Ureter (tissue), 1 donor: Measurements from ENCODE around the gene CENPB. TPM values are rescaled to one million over a fixed set of nuclear protein-coding genes. Genes with fewer than 3 reads are reported as not detected.
A peak's percentile ranks its signal among the peaks of the same experiment; 100 is the strongest.
"Not testable (repeated sequence)": the region's sequence is repeated elsewhere in the genome, so short reads cannot be mapped to it uniquely, and the experiment has no call there.

Experiments used
- DNase-seq: peaks from one replicate; pipeline ENCODE4 v3.0.0-alpha.2; 2020; ENCODE audit warnings: low spot score
- total RNA-seq: library from RNA; stranded (reverse); gene quantifications from one replicate; pipeline ENCODE4 v1.2.4, GENCODE V29; 2023
- donor health status: DM: yes; HTN: yes; CAD: no.

CENPB gene, protein sequence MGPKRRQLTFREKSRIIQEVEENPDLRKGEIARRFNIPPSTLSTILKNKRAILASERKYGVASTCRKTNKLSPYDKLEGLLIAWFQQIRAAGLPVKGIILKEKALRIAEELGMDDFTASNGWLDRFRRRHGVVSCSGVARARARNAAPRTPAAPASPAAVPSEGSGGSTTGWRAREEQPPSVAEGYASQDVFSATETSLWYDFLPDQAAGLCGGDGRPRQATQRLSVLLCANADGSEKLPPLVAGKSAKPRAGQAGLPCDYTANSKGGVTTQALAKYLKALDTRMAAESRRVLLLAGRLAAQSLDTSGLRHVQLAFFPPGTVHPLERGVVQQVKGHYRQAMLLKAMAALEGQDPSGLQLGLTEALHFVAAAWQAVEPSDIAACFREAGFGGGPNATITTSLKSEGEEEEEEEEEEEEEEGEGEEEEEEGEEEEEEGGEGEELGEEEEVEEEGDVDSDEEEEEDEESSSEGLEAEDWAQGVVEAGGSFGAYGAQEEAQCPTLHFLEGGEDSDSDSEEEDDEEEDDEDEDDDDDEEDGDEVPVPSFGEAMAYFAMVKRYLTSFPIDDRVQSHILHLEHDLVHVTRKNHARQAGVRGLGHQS
- total RNA-seq: 84.1 TPM

GRCh38 chr20:3786665-3787323 lies at the start of gene CENPB:
TSS of gene CENPB (minus strand) at chr20:3786740. CDS start at chr20:3786483, 257 bp downstream.
- peak; percentile 90 for DNase-seq

- no peak for DNase-seq
These were observed 49.6 kb upstream of the CENPB start for GRCh38 chr20:3836132-3836531.

DNA sequence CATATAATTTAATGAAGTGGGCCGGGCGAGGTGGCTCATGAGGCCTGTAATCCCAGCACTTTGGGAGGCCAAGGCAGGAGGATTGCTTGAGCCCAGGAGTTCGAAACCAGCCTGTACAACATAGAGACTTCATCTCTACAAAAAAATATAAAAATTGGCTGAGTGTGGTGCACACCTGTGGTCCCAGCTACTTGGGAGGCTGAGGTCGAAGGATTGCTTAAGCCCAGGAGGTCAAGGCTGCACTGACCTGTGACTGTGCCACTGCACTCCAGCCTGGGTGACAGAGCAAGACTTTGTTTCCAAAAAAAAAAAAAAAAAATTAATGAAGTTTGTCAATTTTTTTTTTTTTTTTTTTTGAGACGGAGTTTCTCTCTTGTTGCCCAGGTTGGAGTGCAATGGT lies 43.4 kb upstream of the CENPB start:
- not testable (repeated sequence) for DNase-seq

- no peak for DNase-seq
These were observed 42.3 kb upstream of the CENPB start for GRCh38 chr20:3828798-3829197.

DNA sequence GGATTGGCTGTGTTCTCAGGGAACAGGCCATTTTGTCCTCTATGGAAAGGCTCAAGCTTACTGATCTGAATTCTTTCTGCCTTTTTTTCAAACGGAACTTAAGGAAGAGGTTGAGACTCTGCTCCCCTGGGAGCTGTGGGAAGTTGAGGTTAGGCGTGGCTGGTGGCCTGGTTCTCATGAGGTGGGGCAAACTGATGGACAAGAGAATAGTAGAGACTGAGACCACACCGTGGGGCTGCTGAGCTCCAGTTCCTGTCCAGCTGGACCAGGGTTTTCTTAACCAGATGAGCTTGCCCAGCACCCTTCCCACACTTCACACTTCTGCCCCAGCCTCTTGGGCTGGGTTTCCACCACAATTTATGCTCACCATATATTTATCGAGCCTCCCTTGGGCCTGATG lies 39.9 kb upstream of the CENPB start:
- no peak for DNase-seq

GRCh38 chr20:3825526-3825925 lies 39.0 kb upstream of the CENPB start:
- DNase-seq: no peak

DNA sequence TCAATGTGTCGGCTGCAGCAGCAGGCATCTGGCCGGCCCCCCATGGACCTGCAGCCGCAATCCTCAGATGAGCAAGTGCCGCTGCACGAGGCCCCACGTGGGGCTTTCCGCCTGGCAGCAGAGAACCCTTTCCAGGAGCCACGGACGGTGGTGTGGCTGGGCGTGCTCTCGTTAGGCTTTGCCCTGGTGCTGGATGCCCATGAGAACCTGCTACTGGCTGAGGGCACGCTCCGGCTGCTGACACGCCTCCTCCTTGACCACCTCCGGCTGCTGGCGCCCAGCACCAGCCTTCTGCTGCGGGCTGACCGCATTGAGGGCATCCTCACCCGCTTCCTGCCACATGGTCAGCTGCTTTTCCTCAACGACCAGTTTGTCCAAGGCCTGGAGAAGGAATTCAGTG lies 37.3 kb upstream of the CENPB start:
- no peak for DNase-seq

DNA sequence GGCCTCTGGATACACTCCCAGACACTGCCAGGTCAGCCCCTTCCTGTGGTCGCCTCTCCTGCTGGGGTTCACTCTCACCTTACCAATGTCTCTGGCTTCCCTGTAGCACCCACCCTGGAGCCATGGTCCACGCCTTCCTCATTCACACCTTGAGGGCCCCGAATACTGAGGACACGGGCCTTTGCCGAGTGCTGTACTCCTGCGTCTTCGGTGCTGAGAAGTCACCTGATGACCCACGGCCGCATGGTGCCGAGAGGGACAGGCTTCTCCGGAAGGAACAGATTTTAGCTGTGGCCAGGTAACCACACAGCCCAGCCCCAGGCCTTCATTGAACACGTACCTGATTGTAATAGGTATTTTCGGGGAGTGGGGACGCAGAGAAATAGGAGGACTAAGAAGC lies 35.5 kb upstream of the CENPB start:
- DNase-seq: no peak

DNA sequence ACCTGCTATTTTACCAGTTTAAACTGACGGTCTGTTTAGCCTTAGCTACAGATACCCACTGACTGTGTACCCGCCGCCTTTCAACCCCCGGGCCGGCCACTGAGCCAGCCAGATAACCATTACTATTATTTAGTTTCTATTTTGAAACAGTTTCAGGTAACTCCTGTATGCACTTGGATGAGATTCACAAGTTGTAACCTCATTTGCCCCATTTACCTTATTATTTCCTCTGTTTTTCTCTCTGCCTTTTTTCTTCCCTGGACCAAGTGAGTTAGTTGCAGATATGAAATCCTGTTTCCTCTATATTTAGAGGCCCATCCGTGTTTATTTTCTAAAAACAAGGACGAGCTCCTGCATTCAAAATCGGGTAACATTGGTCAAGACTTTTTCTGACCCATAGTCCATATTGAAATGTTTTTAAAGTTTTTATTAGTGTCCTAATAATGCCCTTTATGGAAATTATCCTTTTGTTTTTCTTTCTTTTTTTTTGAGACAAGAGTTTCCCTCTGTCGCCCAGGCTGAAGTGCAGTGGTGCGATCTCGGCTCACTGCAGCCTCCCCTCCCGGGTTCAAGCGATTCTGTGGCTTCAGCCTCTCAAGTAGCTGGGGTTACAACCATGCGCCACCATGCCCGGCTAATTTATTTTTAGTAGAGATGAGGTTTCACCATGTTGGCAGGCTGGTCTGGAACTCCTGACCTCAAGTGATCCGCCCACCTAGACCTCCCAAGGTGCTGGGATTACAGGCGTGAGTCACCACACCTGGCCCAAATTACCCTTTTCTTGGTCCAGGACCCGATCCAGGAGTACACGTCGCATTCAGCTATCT lies 34.6 kb upstream of the CENPB start:
- DNase-seq: no peak

GRCh38 chr20:3820048-3820900 lies 33.7 kb upstream of the CENPB start, which contains the start of gene AP5S1:
TSS of gene AP5S1 (plus strand) at chr20:3820547. CDS start at chr20:3822118, 1,571 bp downstream.
- DNase-seq: peak; percentile 97

GRCh38 chr20:3819411-3820047 lies 33.0 kb upstream of the CENPB start:
- DNase-seq: no peak

DNA sequence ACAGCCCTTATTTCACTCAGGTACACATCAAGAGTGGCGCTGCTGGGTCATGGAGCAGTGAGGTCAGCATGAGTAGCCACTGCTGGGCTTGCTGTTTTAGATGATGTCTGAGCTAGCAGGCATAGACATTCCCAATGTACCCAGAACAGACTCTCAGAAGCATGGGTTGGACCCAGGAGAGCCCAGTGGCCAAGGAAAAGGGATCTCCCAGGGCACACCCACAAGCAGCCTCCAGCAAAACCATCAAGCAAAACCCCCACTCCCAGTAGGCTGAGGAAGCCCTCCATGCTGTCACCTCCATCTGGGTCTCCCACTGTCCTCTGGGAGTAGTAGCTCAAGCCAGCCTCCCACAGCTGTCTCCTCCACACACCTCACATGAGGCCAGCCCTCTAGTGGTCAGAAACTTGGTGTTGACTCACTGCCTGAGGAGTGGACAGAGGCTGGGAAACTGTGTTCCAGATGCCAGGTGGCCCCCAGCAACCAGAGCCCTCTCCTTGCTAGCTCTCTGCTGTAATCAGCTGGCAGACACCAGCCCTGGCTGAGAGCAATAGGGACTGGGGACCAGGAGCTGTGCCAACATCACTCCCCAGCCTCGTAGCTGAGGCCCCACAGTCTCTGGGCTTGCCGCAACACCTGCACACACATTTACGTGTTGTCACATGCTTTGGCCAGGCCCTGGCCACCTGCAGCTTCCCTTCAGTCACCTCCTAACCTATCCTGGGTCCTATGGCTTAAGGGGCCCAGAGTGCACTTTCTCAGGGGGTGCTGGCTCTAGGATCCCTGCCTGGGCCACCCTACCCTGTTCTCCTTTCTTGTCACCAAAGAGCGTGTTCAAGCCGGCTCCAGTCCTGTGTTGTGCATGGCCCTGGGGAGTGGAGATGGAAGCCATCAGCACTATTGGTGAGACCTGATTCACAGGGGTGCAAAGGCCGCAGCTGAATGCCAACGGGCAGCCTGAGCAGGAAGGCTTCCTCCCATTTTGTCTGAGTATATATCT lies 31.9 kb upstream of the CENPB start:
- no peak for DNase-seq

DNA sequence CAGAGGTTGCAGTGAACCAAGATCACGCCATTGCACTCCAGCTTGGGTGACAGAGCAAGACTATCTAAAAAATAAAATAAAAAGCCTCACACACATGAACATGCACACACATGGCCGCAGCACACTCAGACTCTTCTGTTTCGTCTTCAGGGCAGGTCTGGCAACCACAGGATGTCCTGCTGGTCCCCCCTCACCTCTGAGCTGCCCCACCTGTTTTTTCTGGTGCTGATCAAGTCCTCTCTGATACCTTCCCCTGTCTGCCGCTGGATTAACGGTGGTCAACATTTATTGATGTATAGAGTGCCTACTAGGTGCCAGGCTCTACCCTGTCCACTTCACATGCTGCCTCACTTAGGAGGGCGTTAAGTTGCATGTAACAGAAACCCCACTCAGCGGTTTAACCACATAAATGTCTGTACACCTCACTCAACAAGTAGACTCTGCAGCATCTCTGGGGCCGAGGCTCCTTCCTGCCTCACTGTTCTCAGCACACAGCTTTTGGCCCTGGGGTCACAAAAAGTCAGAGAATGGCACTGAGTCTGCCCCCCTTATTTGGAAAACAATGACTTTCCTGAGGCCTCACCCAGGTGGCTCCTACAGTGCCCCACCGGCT lies 29.3 kb upstream of the CENPB start:
- DNase-seq: no peak

DNA sequence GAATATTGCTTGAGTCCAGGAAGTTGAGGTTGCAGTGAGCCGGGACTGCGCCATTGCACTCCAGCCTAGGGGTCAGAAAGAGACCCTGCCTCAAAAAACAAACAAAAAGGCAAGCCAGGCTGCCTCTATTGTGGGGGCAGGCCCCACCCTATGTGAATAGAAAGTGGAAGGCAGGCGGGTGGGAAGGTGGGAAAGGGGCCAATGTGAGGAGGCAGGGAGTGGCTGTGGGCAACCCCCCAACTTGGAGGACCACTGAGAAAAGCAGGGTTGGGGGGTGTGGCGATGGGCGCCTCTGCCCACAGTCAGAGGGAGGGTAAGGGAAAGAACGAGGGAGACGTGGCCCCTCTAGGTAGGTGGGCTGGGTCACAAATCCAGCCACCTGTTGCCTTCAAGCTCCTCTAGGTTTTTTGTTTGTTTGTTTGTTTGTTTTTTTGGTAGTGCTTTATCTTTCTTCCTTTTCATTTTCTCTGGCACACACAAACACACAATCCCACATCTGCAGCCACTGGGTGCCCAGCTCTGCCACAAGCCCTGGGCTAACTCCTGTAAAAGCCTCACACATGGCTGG lies 28.5 kb upstream of the CENPB start:
- no peak for DNase-seq

- DNase-seq: no peak
These were observed 27.5 kb upstream of the CENPB start for GRCh38 chr20:3813848-3814581.

DNA sequence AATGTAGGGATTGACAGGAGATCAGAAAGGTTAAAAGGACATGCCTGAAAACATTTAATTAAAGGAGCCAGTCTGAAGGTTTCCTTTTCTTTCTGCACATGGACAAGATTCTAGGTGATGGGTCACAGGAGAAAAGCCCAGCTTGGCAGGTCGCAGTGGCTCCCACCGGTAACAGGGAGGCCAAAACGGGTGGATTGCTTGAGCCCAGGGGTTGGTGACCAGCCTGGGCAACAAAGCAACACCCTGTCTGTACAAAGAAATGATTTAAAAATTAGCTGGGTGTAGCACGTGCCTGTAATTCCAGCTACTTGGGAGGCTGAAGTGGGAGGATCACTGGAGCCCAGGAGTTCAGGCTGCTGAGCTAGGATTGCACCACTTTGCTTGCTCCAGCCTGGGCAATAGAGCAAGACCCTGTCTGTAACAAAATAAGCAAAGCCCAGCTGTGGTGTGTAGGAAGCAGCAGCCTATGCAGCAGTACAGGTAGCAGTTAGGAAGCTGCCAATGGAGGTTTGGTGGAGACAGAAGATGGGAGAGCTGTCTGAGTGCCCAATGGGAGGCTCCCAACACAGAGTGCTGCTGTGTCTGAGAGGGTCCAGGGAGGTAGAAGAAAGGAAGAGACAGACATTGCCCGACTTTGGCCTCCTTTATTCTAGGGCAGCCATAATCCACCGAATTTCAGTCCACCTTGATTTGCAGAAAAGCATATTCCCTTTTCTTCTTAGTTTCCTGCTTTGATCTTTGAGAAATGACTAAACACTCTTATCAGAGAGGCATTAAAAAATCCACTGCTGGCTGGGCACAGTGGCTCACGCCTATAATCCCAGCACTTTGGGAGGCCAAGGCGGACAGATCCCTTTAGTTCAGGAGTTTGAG lies 26.7 kb upstream of the CENPB start:
- no peak for DNase-seq

- no peak for DNase-seq
These were observed 25.7 kb upstream of the CENPB start for GRCh38 chr20:3812259-3812681.
